ENCODE results near the gene PLCB3. TPM values are rescaled to one million over a fixed set of nuclear protein-coding genes. Genes with fewer than 3 reads are reported as not detected.

The PLCB3 gene
- total and polyA plus RNA-seq, 4 experiments from 2014 or later: 0.71 to 11.9 (median 10.8) TPM; not detected in 1

- Mint-ChIP-seq H3K27ac (peak overlapping the region in 1 of 7 donors; percentile 55), H3K4me3 (no peak overlapping the region), H3K36me3 (peaks cover 5 to 30% of the 10 kb centered on the region in 2 donors), H3K27me3 (no peaks in the 10 kb centered on the region), H3K4me1 (peaks cover 4 to 13% (median 5%) of the 10 kb centered on the region in 4 donors), H3K9me3 (no peaks in the 10 kb centered on the region)
- H3K4me1 ChIP-seq (ENCODE audit: insufficient read depth, low read length): peaks cover 6% of the 10 kb centered on the region
- H3K9me3 ChIP-seq (ENCODE audit: control insufficient read depth in 1 of 2, low read length in 2 of 2): no peaks in the 10 kb centered on the region
- peaks cover 42% of the 10 kb centered on the region for H3K36me3 ChIP-seq (ENCODE audit: insufficient read depth, low read length)
- no peak overlapping the region for H3K27ac ChIP-seq (ENCODE audit: low read depth, low read length)
- DNase-seq: no peak
- no peaks in the 10 kb centered on the region for H3K27me3 ChIP-seq (ENCODE audit: insufficient read depth, low read length)
- POLR2A ChIA-PET (ENCODE audit: partially characterized antibody): interaction anchor here (22.7 to 38.9 kb wide), 2 partner anchors 11 to 13 kb away, joined by 937 read pairs; partner anchors contain the start of genes DNAJC4, FERMT3, FKBP2 and NUDT22
- CTCF ChIA-PET (ENCODE audit: partially characterized antibody): interaction anchor here (1.0 to 18.8 kb wide), 2 partner anchors 14 to 81 kb away, joined by 3 to 207 read pairs; partner anchors contain the start of gene FERMT3
- intact Hi-C loops (cut with micrococcal nuclease): no loop called here
- no peak overlapping the region for H3K4me3 ChIP-seq (ENCODE audit: low read length in 2 of 2)
These were observed 31.1 kb upstream of the PLCB3 start for GRCh38 chr11:64220271-64220670.

- peaks cover 42% of the 10 kb centered on the region for H3K36me3 ChIP-seq (ENCODE audit: insufficient read depth, low read length)
- peaks cover 5 to 18% (median 7%) of the 10 kb centered on the region in 4 donors for H3K4me1 Mint-ChIP-seq
- H3K27me3 ChIP-seq (ENCODE audit: insufficient read depth, low read length): no peaks in the 10 kb centered on the region
- H3K4me3 Mint-ChIP-seq: no peak overlapping the region
- no peaks in the 10 kb centered on the region for H3K9me3 Mint-ChIP-seq
- no peak for DNase-seq
- CTCF ChIA-PET (ENCODE audit: partially characterized antibody): interaction anchor here (18.8 kb wide), 1 partner anchor 14 kb away, joined by 207 read pairs; the partner anchor contains the start of gene FERMT3
- POLR2A ChIA-PET (ENCODE audit: partially characterized antibody): interaction anchor here (7.1 to 38.9 kb wide), 3 partner anchors 11 to 19 kb away, joined by 200 to 937 read pairs (median 937); partner anchors contain the start of genes DNAJC4, FERMT3, FKBP2 and NUDT22
- no peak overlapping the region for H3K4me3 ChIP-seq (ENCODE audit: low read length in 2 of 2)
- no peaks in the 10 kb centered on the region for H3K9me3 ChIP-seq (ENCODE audit: control insufficient read depth in 1 of 2, low read length in 2 of 2)
- intact Hi-C loops (cut with micrococcal nuclease): no loop called here
- no peak overlapping the region for H3K27ac ChIP-seq (ENCODE audit: low read depth, low read length)
- peaks cover 5 to 29% of the 10 kb centered on the region in 2 donors for H3K36me3 Mint-ChIP-seq
- peaks cover 12% of the 10 kb centered on the region for H3K4me1 ChIP-seq (ENCODE audit: insufficient read depth, low read length)
- no peak overlapping the region for H3K27ac Mint-ChIP-seq
- H3K27me3 Mint-ChIP-seq: no peaks in the 10 kb centered on the region
These were observed 30.5 kb upstream of the PLCB3 start for GRCh38 chr11:64220798-64221197.

- H3K27ac ChIP-seq (ENCODE audit: low read depth, low read length): no peak overlapping the region
- DNase-seq: no peak
- POLR2A ChIA-PET (ENCODE audit: partially characterized antibody): interaction anchor here (1.1 to 38.9 kb wide), 4 partner anchors 13 to 82 kb away, joined by 3 to 937 read pairs (median 110); partner anchors contain the start of genes ESRRA, FERMT3, FKBP2 and PPP1R14B
- intact Hi-C loops (cut with micrococcal nuclease): no loop called here
- H3K27ac Mint-ChIP-seq: no peak overlapping the region
- H3K36me3 Mint-ChIP-seq: peaks cover 5 to 26% of the 10 kb centered on the region in 2 donors
- H3K27me3 Mint-ChIP-seq: no peaks in the 10 kb centered on the region
- H3K9me3 ChIP-seq (ENCODE audit: control insufficient read depth in 1 of 2, low read length in 2 of 2): no peaks in the 10 kb centered on the region
- H3K9me3 Mint-ChIP-seq: no peaks in the 10 kb centered on the region
- CTCF ChIA-PET (ENCODE audit: partially characterized antibody): interaction anchor here (2.3 to 18.8 kb wide), 3 partner anchors 16 to 80 kb away, joined by 7 to 207 read pairs (median 45); partner anchors contain the start of genes CATSPERZ, ESRRA and FERMT3
- H3K4me3 Mint-ChIP-seq: no peak overlapping the region
- peaks cover 42% of the 10 kb centered on the region for H3K36me3 ChIP-seq (ENCODE audit: insufficient read depth, low read length)
- peaks cover 10 to 28% (median 15%) of the 10 kb centered on the region in 4 donors for H3K4me1 Mint-ChIP-seq
- H3K4me1 ChIP-seq (ENCODE audit: insufficient read depth, low read length): peaks cover 23% of the 10 kb centered on the region
- no peak overlapping the region for H3K4me3 ChIP-seq (ENCODE audit: low read length in 2 of 2)
- no peaks in the 10 kb centered on the region for H3K27me3 ChIP-seq (ENCODE audit: insufficient read depth, low read length)
These were observed 28.7 kb upstream of the PLCB3 start for GRCh38 chr11:64222651-64223000.

GRCh38 chr11:64223001-64223651 lies 28.2 kb upstream of the PLCB3 start:
- Histone ChIP-seq H3K9me3 (ENCODE audit: control insufficient read depth in 1 of 2, low read length in 2 of 2) (no peaks in the 10 kb centered on the region), H3K36me3 (ENCODE audit: insufficient read depth, low read length) (peaks cover 42% of the 10 kb centered on the region), H3K27me3 (ENCODE audit: insufficient read depth, low read length) (no peaks in the 10 kb centered on the region), H3K4me3 (ENCODE audit: low read length in 2 of 2) (no peak overlapping the region), H3K27ac (ENCODE audit: low read depth, low read length) (no peak overlapping the region), H3K4me1 (ENCODE audit: insufficient read depth, low read length) (peaks cover 25% of the 10 kb centered on the region)
- no peak for DNase-seq
- Mint-ChIP-seq H3K27me3 (no peaks in the 10 kb centered on the region), H3K27ac (no peak overlapping the region), H3K4me1 (peaks cover 10 to 33% (median 16%) of the 10 kb centered on the region in 4 donors), H3K36me3 (peaks cover 5 to 25% of the 10 kb centered on the region in 2 donors), H3K4me3 (no peak overlapping the region), H3K9me3 (no peaks in the 10 kb centered on the region)
- ChIA-PET CTCF (ENCODE audit: partially characterized antibody) (interaction anchor here (1.4 to 18.8 kb wide), 4 partner anchors 9 to 80 kb away, joined by 4 to 207 read pairs (median 26); partner anchors contain the start of genes CATSPERZ, ESRRA and FERMT3), POLR2A (ENCODE audit: partially characterized antibody) (interaction anchor here (0.6 to 38.9 kb wide), 8 partner anchors 14 to 522 kb away, joined by 3 to 937 read pairs (median 16); partner anchors contain the start of genes BAD, ESRRA, FERMT3 and FKBP2)
- intact Hi-C loops (cut with micrococcal nuclease): no loop called here

GRCh38 chr11:64224151-64224890 lies 27.0 kb upstream of the PLCB3 start:
- H3K9me3 Mint-ChIP-seq: no peaks in the 10 kb centered on the region
- Histone ChIP-seq H3K27me3 (ENCODE audit: insufficient read depth, low read length) (no peaks in the 10 kb centered on the region), H3K4me3 (ENCODE audit: low read length in 2 of 2) (no peak overlapping the region), H3K27ac (ENCODE audit: low read depth, low read length) (no peak overlapping the region), H3K36me3 (ENCODE audit: insufficient read depth, low read length) (peaks cover 31% of the 10 kb centered on the region), H3K9me3 (ENCODE audit: control insufficient read depth in 1 of 2, low read length in 2 of 2) (no peaks in the 10 kb centered on the region), H3K4me1 (ENCODE audit: insufficient read depth, low read length) (peaks cover 31% of the 10 kb centered on the region)
- H3K36me3 Mint-ChIP-seq: peaks cover 0 to 14% of the 10 kb centered on the region in 2 donors
- H3K4me1 Mint-ChIP-seq: peaks cover 10 to 41% (median 19%) of the 10 kb centered on the region in 4 donors
- H3K27ac Mint-ChIP-seq: peak overlapping the region in 6 of 7 donors; percentile 11 to 91 (median 47)
- intact Hi-C loops (cut with micrococcal nuclease): no loop called here
- H3K4me3 Mint-ChIP-seq: peak overlapping the region in 5 of 8 donors; percentile 21 to 90 (median 39)
- no peaks in the 10 kb centered on the region for H3K27me3 Mint-ChIP-seq
- ChIA-PET CTCF (ENCODE audit: partially characterized antibody) (interaction anchor here (1.1 to 18.8 kb wide), 6 partner anchors 10 to 93 kb away, joined by 3 to 207 read pairs (median 6); partner anchors contain the start of genes CATSPERZ, ESRRA, FERMT3 and PRDX5), POLR2A (ENCODE audit: partially characterized antibody) (interaction anchor here (1.1 to 38.9 kb wide), 10 partner anchors 15 to 93 kb away, joined by 4 to 937 read pairs (median 16); partner anchors contain the start of genes BAD, ESRRA, FERMT3 and FKBP2)
- no peak for DNase-seq

- H3K36me3 ChIP-seq (ENCODE audit: insufficient read depth, low read length): peaks cover 24% of the 10 kb centered on the region
- no peaks in the 10 kb centered on the region for H3K27me3 ChIP-seq (ENCODE audit: insufficient read depth, low read length)
- DNase-seq: no peak
- POLR2A ChIA-PET (ENCODE audit: partially characterized antibody): interaction anchor here (1.1 to 38.9 kb wide), 10 partner anchors 14 to 92 kb away, joined by 4 to 937 read pairs (median 19); partner anchors contain the start of genes BAD, ESRRA, FERMT3 and FKBP2
- no peaks in the 10 kb centered on the region for H3K9me3 ChIP-seq (ENCODE audit: control insufficient read depth in 1 of 2, low read length in 2 of 2)
- intact Hi-C loops (cut with micrococcal nuclease): no loop called here
- H3K4me1 ChIP-seq (ENCODE audit: insufficient read depth, low read length): peaks cover 38% of the 10 kb centered on the region
- Mint-ChIP-seq H3K27me3 (no peaks in the 10 kb centered on the region), H3K4me1 (peaks cover 13 to 49% (median 24%) of the 10 kb centered on the region in 4 donors), H3K4me3 (peak overlapping the region; percentile 68 to 94 (median 90)), H3K36me3 (peaks cover 0 to 16% of the 10 kb centered on the region in 2 donors), H3K9me3 (no peaks in the 10 kb centered on the region), H3K27ac (peak overlapping the region; percentile 52 to 93 (median 83))
- H3K27ac ChIP-seq (ENCODE audit: low read depth, low read length): peak overlapping the region; percentile 77
- H3K4me3 ChIP-seq (ENCODE audit: low read length in 2 of 2): peak overlapping the region in 1 of 2 donors; percentile 94
- CTCF ChIA-PET (ENCODE audit: partially characterized antibody): interaction anchor here (1.1 to 18.8 kb wide), 4 partner anchors 12 to 78 kb away, joined by 3 to 207 read pairs (median 26); partner anchors contain the start of genes CATSPERZ, ESRRA and FERMT3
These were observed 26.3 kb upstream of the PLCB3 start for GRCh38 chr11:64224891-64225607.

Data from CD4-positive, alpha-beta memory T cell (primary cell).